Measurements from ENCODE around the gene PEX10.
"Not testable (repeated sequence)": the region's sequence is repeated elsewhere in the genome, so short reads cannot be mapped to it uniquely, and the experiment has no call there.

The PEX10 gene

GRCh38 chr1:2445162-2445822, 32.9 kb upstream of the PEX10 start:
- no peak for DNase-seq (ENCODE audit: low read depth, low spot score)
- POLR2A ChIA-PET, result no interaction called here
- CTCF ChIA-PET, result interaction anchor here (0.8 to 1.2 kb wide), 2 partner anchors 11 to 102 kb away, joined by 3 read pairs; no protein-coding TSS in a partner anchor
- no peak overlapping the region for H3K4me3 ChIP-seq (ENCODE audit: low read depth, low read length)
- TF ChIP-seq CTCF (IDR thresholded peaks at IDR 0.05; ENCODE audit: insufficient read depth, low read length, missing control alignments), result no peak

GRCh38 chr1:2444138-2444591, 31.8 kb upstream of the PEX10 start:
- no peak for TF ChIP-seq CTCF (IDR thresholded peaks at IDR 0.05; ENCODE audit: insufficient read depth, low read length, missing control alignments)
- ChIA-PET POLR2A (no interaction called here), CTCF (interaction anchor here (1.0 to 1.7 kb wide), 3 partner anchors 21 to 104 kb away, joined by 3 to 5 read pairs (median 5); partner anchors contain the start of gene PANK4)
- H3K4me3 ChIP-seq (ENCODE audit: low read depth, low read length), result peak overlapping the region; percentile 18; the same call in 1 of the 2 replicates
- no peak for DNase-seq (ENCODE audit: low read depth, low spot score)

GRCh38 chr1:2443277-2444137, 31.1 kb upstream of the PEX10 start:
- H3K4me3 ChIP-seq (ENCODE audit: low read depth, low read length), result peak overlapping the region; percentile 18; the same call in 1 of the 2 replicates
- CTCF ChIA-PET, result interaction anchor here (1.0 to 1.7 kb wide), 3 partner anchors 20 to 105 kb away, joined by 3 to 5 read pairs (median 5); partner anchors contain the start of gene PANK4
- TF ChIP-seq CTCF (IDR thresholded peaks at IDR 0.05; ENCODE audit: insufficient read depth, low read length, missing control alignments), result peak; percentile 41
- POLR2A ChIA-PET, result no interaction called here
- no peak for DNase-seq (ENCODE audit: low read depth, low spot score)

GRCh38 chr1:2442661-2443060, 30.3 kb upstream of the PEX10 start:
- no peak overlapping the region for H3K4me3 ChIP-seq (ENCODE audit: low read depth, low read length)
- ChIA-PET POLR2A (no interaction called here), CTCF (interaction anchor here (1.5 kb wide), 1 partner anchor 106 kb away, joined by 5 read pairs; no protein-coding TSS in a partner anchor)
- no peak for TF ChIP-seq CTCF (IDR thresholded peaks at IDR 0.05; ENCODE audit: insufficient read depth, low read length, missing control alignments)
- DNase-seq (ENCODE audit: low read depth, low spot score), result no peak

GRCh38 chr1:2441746-2442145, 29.4 kb upstream of the PEX10 start:
- CTCF ChIA-PET, result no interaction called here
- no peak overlapping the region for H3K4me3 ChIP-seq (ENCODE audit: low read depth, low read length)
- no peak for TF ChIP-seq CTCF (IDR thresholded peaks at IDR 0.05; ENCODE audit: insufficient read depth, low read length, missing control alignments)
- POLR2A ChIA-PET, result no interaction called here
- no peak for DNase-seq (ENCODE audit: low read depth, low spot score)

- CTCF ChIA-PET; H3K4me3 ChIP-seq (ENCODE audit: low read depth, low read length); POLR2A ChIA-PET; DNase-seq (ENCODE audit: low read depth, low spot score): not testable (repeated sequence)
Measured at GRCh38 chr1:2440346-2440745, 28.0 kb upstream of the PEX10 start.

Measured in AG04449 (cell line).